Hematopoietic multipotent progenitor cell treated with erythropoietin and hydrocortisone succinate and interleukin-3 and kit ligand, for 6 days (in vitro differentiated cells): ENCODE measurements around the gene ZEB1.
"Not testable (repeated sequence)": the region's sequence is repeated elsewhere in the genome, so short reads cannot be mapped to it uniquely, and the experiment has no call there.

Experiments
- DNase-seq: peaks from one replicate; pipeline ENCODE4 v3.0.0-alpha.2; 2015

The ZEB1 gene

GRCh38 chr10:31515116-31515515 is 196.1 kb downstream of the ZEB1 start:
- DNase-seq = no peak

- DNase-seq = no peak
These were observed 196.9 kb downstream of the ZEB1 start for GRCh38 chr10:31515819-31516402.

GRCh38 chr10:31520986-31521831 is 202.2 kb downstream of the ZEB1 start:
- DNase-seq = no peak

GRCh38 chr10:31522820-31523219 is 203.8 kb downstream of the ZEB1 start:
- no peak for DNase-seq

GRCh38 chr10:31524460-31524859 is 205.4 kb downstream of the ZEB1 start:
- DNase-seq = no peak

GRCh38 chr10:31526178-31526577 is 207.2 kb downstream of the ZEB1 start:
- no peak for DNase-seq

- DNase-seq = no peak
These were observed 207.7 kb downstream of the ZEB1 start for GRCh38 chr10:31526681-31527080.

GRCh38 chr10:31528831-31529230 is 209.8 kb downstream of the ZEB1 start:
- no peak for DNase-seq

- DNase-seq = no peak
These were observed 217.3 kb downstream of the ZEB1 start for GRCh38 chr10:31536302-31536701.

GRCh38 chr10:31549896-31550295 is 230.9 kb downstream of the ZEB1 start:
- DNase-seq = no peak

GRCh38 chr10:31554556-31554955 is 235.5 kb downstream of the ZEB1 start:
- no peak for DNase-seq

GRCh38 chr10:31557854-31558253 is 238.8 kb downstream of the ZEB1 start:
- no peak for DNase-seq

GRCh38 chr10:31568252-31568861 is 249.3 kb downstream of the ZEB1 start:
- DNase-seq = not testable (repeated sequence)

- DNase-seq = no peak
These were observed 255.6 kb downstream of the ZEB1 start for GRCh38 chr10:31574577-31574976.

GRCh38 chr10:31578181-31578852 is 259.3 kb downstream of the ZEB1 start:
- DNase-seq = no peak

GRCh38 chr10:31578951-31579350 is 259.9 kb downstream of the ZEB1 start:
- no peak for DNase-seq
